K562 (cell line): Measurements from ENCODE around the gene LBR. TPM values are rescaled to one million over a fixed set of nuclear protein-coding genes. Genes with fewer than 3 reads are reported as not detected.

Source experiments
- AFF4 ChIP-seq: sonication (generic); formaldehyde crosslinking; IDR thresholded peaks from 2 replicates; pipeline ENCODE4 v1.8.0; 2023; ENCODE audit warnings: mild to moderate bottlenecking, missing genetic modification reagents
- ARID1B ChIP-seq: fragments of 450-650 bp; IDR thresholded peaks from 2 replicates; pipeline ENCODE4 v1.6.1; 2016; ENCODE audit warnings: antibody characterized with exemption, mild to moderate bottlenecking, inconsistent platforms
- ATF2 ChIP-seq: sonication (generic); formaldehyde crosslinking; IDR thresholded peaks from 2 replicates; pipeline ENCODE4 v1.8.1; 2022; ENCODE audit warnings: missing genetic modification reagents
- BHLHE40 ChIP-seq: IDR thresholded peaks from 2 replicates; pipeline ENCODE4 v1.6.1; 2011; ENCODE audit warnings: low read length, improper control_type of control experiment
- CBX3 ChIP-seq, 2 experiments: IDR thresholded peaks; 1 replicate in 1 of 2; 2 replicates in 1 of 2; pipeline ENCODE4 v1.6.1; 2012; ENCODE audit warnings: inconsistent platforms in 2 of 2, low read length in 2 of 2, borderline replicate concordance in 1 of 2, control low read depth in 1 of 2
- CHCHD3 ChIP-seq: fragments of 250-450 bp; sonication (Bioruptor Pico); IDR thresholded peaks from 2 replicates; pipeline ENCODE4 v2.1.2; 2022; ENCODE audit warnings: mild to moderate bottlenecking
- ELF4 ChIP-seq: fragments of 450-650 bp; formaldehyde crosslinking; IDR thresholded peaks from 2 replicates; pipeline ENCODE4 v1.4.0; 2022; ENCODE audit warnings: missing genetic modification characterization
- FOXP1 ChIP-seq: sonication (generic); formaldehyde crosslinking; IDR thresholded peaks from 2 replicates; pipeline ENCODE4 v1.8.0; 2022; ENCODE audit warnings: mild to moderate bottlenecking, missing genetic modification reagents
- GATAD2B ChIP-seq: fragments of 450-650 bp; IDR thresholded peaks from 2 replicates; pipeline ENCODE4 v1.6.1; 2017; ENCODE audit warnings: mild to moderate bottlenecking, borderline replicate concordance
- GTF2F1 ChIP-seq: IDR thresholded peaks from 2 replicates; pipeline ENCODE4 v1.6.1; 2011; ENCODE audit warnings: low read depth, low read length, improper control_type of control experiment
- KDM4B ChIP-seq, 2 experiments: fragments of 450-650 bp in 1 of 2; sonication (generic) in 1 of 2; IDR thresholded peaks; 2 replicates each; pipeline ENCODE4 v1.6.1; 2016 to 2017; ENCODE audit warnings: borderline replicate concordance in 2 of 2, antibody characterized with exemption in 1 of 2, low read depth in 1 of 2, mild to moderate bottlenecking in 1 of 2
- MCM7 ChIP-seq, 2 experiments: fragments of 450-650 bp; IDR thresholded peaks; 2 replicates each; pipeline ENCODE4 v1.6.1; 2016 to 2018
- MTF1 ChIP-seq: fragments of 250-450 bp; sonication (Bioruptor Pico); IDR thresholded peaks from 2 replicates; pipeline ENCODE4 v1.9.0; 2021; ENCODE audit warnings: moderate library complexity, mild to moderate bottlenecking, inconsistent platforms, borderline replicate concordance
- NFE2L1 ChIP-seq: fragments of 450-650 bp; IDR thresholded peaks from 2 replicates; pipeline ENCODE4 v1.6.1; 2016; ENCODE audit warnings: missing genetic modification characterization, low read depth, mild to moderate bottlenecking, missing compliant biosample characterization, moderate library complexity, borderline replicate concordance
- POLR2B ChIP-seq: fragments of 450-650 bp; IDR thresholded peaks from 2 replicates; pipeline ENCODE4 v1.6.1; 2018; ENCODE audit warnings: low read depth; ENCODE audit not compliant: partially characterized antibody
- RBFOX2 ChIP-seq: fragments of 200-400 bp; formaldehyde crosslinking; IDR thresholded peaks from 2 replicates; pipeline ENCODE4 v1.6.1; 2017; ENCODE audit warnings: low read depth, mild to moderate bottlenecking, low read length, moderate library complexity
- RFX5 ChIP-seq: IDR thresholded peaks from 2 replicates; pipeline ENCODE4 v1.6.1; 2011; ENCODE audit warnings: low read depth, mild to moderate bottlenecking, improper control_type of control experiment, low read length
- SMAD1 ChIP-seq: fragments of 150-350 bp; IDR thresholded peaks from 2 replicates; pipeline ENCODE4 v1.6.1; 2014; ENCODE audit warnings: low read length, low read depth; ENCODE audit not compliant: partially characterized antibody
- SRSF3 ChIP-seq: fragments of 200-400 bp; formaldehyde crosslinking; IDR thresholded peaks from 2 replicates; pipeline ENCODE4 v1.6.1; 2016; ENCODE audit warnings: mild to moderate bottlenecking, low read length, moderate library complexity; ENCODE audit not compliant: insufficient read depth
- TCF3 ChIP-seq: sonication (generic); formaldehyde crosslinking; IDR thresholded peaks from 2 replicates; pipeline ENCODE4 v1.4.0; 2020; ENCODE audit warnings: mild to moderate bottlenecking, missing genetic modification reagents
- ZFPM2 ChIP-seq: fragments of 250-450 bp; sonication (Bioruptor Pico); IDR thresholded peaks from 2 replicates; pipeline ENCODE4 v1.5.1; 2022; ENCODE audit warnings: mild to moderate bottlenecking
- ZNF347 ChIP-seq: fragments of 450-650 bp; formaldehyde crosslinking; IDR thresholded peaks from 2 replicates; pipeline ENCODE4 v1.4.0; 2020; ENCODE audit warnings: low read depth, mild to moderate bottlenecking, moderate library complexity
- ZNF551 ChIP-seq: fragments of 250-450 bp; sonication (Bioruptor Pico); IDR thresholded peaks from 2 replicates; pipeline ENCODE4 v1.5.0; 2021; ENCODE audit warnings: mild to moderate bottlenecking, moderate library complexity
- ZNF77 ChIP-seq: fragments of 250-450 bp; sonication (Bioruptor Pico); IDR thresholded peaks from 2 replicates; pipeline ENCODE4 v1.5.0; 2020
- polyA plus RNA-seq, 8 experiments: library from polyadenylated mRNA; depleted of rRNA in 4 of 8; stranded (reverse) in 5 of 8; unstranded in 3 of 8; fragments of >200 nt; fragmentation: Nextera tagmentation in 2 of 8; fragmentation: Illumina TruSeq in 1 of 8; extraction: Ambion mirVana in 2 of 8; extraction: Trizol in 1 of 8; gene quantifications; 2 replicates each; pipeline versions ENCODE4 v1.2.1 to v1.2.3, GENCODE V29; 2011 to 2014; ENCODE audit warnings: inconsistent platforms in 1 of 8, missing spikeins in 1 of 8
- total RNA-seq, 7 experiments: library from RNA; depleted of rRNA in 6 of 7; stranded (reverse); fragments of >200 nt in 6 of 7; fragmentation: Illumina TruSeq in 2 of 7; extraction: Trizol in 2 of 7; gene quantifications; 2 replicates each; pipeline versions ENCODE4 v1.2.1 to v1.2.3, GENCODE V29; 2011 to 2021; ENCODE audit warnings: low replicate concordance in 1 of 7

LBR gene
- total and polyA plus RNA-seq, 9 of the 15 experiments (the other 6 are each of a cell fraction or from before 2014, with no cell fraction given) = 102 to 229 (median 197) TPM

- TF ChIP-seq ZNF347 (CRISPR knock-in tag) = no peak
- no peak for TF ChIP-seq ELF4 (CRISPR knock-in tag)
- TF ChIP-seq CHCHD3 (CRISPR knock-in tag) = peak; percentile 74; the same call in 1 of the 2 replicates
- TF ChIP-seq RFX5 = no peak
- peak; percentile 35; the same call in 1 of the 2 replicates for TF ChIP-seq GTF2F1
- TF ChIP-seq AFF4 (CRISPR knock-in tag) = 0 out of 2 replicates have a peak, but pooled peaks have one; percentile 84
- peak in 1 of 2 experiments; percentile 47; a peak in 1 of 3 replicates for TF ChIP-seq CBX3 (IDR thresholded peaks at IDR 0.05; ENCODE audit: borderline replicate concordance in 1 of 2, low read length in 2 of 2)
- peak; percentile 70 for TF ChIP-seq POLR2B
- TF ChIP-seq SMAD1 = no peak
- peak; percentile 78 for TF ChIP-seq BHLHE40
- TF ChIP-seq ZFPM2 (CRISPR knock-in tag) = no peak
- no peak; the same call in none of the 2 replicates for TF ChIP-seq GATAD2B
- TF ChIP-seq TCF3 (CRISPR knock-in tag) = peak; percentile 93
- TF ChIP-seq ZNF77 (CRISPR knock-in tag) = no peak
- TF ChIP-seq KDM4B (IDR thresholded peaks at IDR 0.05; ENCODE audit: borderline replicate concordance in 2 of 2, low read depth in 1 of 2) = 0 out of 4 replicates have a peak, but pooled peaks of 1 of the 2 experiments have one; percentile 0
- no peak; the same call in 1 of the 2 replicates for TF ChIP-seq FOXP1 (CRISPR knock-in tag)
- no peak for TF ChIP-seq ATF2 (CRISPR knock-in tag)
- TF ChIP-seq ARID1B = peak; percentile 92
- no peak for TF ChIP-seq MTF1 (CRISPR knock-in tag)
- no peak for TF ChIP-seq MCM7 (IDR thresholded peaks at IDR 0.05)
- no peak for TF ChIP-seq SRSF3
- no peak for TF ChIP-seq ZNF551
- TF ChIP-seq RBFOX2 = peak; percentile 90
- TF ChIP-seq NFE2L1 (tag) = peak; percentile 99
Measured at GRCh38 chr1:225428068-225428880, 436 bp upstream of the LBR start (continued).
